ENCODE results near the gene ZDHHC12.
"Not testable (repeated sequence)": the region's sequence is repeated elsewhere in the genome, so short reads cannot be mapped to it uniquely, and the experiment has no call there.

ZDHHC12 gene

DNA sequence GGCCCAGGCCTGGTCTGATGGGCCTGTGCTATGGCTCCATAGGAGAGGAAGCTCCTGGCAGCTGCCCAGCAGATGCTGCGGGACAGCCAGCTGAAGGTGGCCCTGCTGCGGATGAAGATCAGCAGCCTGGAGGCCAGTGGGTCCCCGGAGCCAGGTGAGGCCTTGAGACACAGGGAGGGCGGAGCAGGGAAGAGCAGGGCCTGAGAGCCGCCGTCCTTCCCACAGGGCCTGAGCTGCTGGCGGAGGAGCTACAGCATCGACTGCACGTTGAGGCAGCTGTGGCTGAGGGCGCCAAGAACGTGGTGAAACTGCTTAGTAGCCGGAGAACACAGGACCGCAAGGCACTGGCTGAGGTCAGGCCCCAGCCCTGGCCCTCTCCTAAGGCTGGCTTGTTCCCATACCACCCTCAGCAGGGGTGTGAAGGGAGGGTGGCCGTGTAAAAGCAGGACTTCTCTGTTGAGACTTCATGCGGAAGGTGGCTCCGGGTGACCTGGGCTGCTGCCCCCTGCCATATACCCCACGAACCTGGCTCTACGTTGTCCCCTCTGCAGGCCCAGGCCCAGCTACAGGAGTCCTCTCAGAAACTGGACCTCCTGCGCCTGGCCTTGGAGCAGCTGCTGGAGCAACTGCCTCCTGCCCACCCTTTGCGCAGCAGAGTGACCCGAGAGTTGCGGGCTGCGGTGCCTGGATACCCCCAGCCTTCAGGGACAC is 17.1 kb downstream of the ZDHHC12 start:
- no peak for DNase-seq

DNA sequence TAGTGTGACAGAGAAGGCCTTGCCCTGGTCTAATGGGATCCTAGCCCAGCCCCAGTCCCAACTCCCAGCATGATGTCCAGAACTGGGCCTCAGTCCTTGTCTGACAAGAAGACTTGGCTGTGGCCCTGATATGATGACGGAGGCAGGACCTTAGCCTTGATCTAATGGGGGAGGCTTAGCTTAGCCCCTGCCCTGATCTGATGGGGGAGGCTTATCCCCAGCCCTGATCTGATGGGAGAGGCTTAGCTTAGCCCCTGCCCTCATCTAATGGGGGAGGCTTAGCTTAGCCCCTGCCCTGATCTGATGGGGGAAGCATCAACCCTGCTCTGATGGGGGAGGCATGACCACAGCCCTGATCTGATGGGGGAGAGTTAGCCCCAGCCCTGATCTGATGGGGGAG is 17.9 kb downstream of the ZDHHC12 start:
- DNase-seq = no peak

GRCh38 chr9:128705051-128705965 is 18.6 kb downstream of the ZDHHC12 start:
- DNase-seq = no peak

- DNase-seq = no peak
These were observed 19.6 kb downstream of the ZDHHC12 start for GRCh38 chr9:128704356-128704670.

DNA sequence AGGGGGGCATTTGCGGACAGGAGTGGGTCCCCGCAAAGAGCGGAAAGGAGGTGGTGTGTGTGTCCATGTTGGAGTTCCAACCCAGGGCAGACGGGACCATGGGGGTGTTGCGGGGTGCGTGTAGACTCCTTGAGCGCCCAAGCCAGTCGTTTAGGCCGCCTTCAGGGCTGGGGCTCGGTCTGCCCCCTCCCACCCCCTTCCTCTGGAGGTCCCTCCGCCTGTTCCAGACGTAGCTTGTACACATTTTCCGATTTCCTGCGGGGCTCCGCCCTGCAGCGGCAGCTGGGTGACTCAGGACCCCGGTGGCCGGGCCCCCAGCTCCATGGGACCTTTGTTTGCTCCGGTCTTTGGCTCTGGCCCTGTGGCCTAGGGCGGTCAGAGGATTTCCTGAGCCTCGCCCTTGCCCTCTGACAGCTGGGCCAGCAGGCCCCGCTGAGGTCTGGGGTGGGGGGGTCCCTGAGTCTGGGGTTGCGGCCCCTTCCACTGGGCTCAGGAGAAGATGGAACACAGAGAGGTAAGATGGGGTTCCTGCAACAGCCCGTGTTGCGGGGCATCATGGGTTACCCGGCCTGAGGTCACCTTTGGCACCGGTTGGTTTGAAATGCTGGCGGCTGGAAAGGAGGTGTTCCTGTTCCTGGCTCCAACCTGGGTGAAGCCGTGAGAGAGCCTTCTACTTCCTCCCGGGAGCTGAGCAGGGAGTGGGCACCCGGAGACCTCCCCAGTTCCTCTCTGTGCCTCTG is 20.1 kb downstream of the ZDHHC12 start:
- DNase-seq = no peak

DNA sequence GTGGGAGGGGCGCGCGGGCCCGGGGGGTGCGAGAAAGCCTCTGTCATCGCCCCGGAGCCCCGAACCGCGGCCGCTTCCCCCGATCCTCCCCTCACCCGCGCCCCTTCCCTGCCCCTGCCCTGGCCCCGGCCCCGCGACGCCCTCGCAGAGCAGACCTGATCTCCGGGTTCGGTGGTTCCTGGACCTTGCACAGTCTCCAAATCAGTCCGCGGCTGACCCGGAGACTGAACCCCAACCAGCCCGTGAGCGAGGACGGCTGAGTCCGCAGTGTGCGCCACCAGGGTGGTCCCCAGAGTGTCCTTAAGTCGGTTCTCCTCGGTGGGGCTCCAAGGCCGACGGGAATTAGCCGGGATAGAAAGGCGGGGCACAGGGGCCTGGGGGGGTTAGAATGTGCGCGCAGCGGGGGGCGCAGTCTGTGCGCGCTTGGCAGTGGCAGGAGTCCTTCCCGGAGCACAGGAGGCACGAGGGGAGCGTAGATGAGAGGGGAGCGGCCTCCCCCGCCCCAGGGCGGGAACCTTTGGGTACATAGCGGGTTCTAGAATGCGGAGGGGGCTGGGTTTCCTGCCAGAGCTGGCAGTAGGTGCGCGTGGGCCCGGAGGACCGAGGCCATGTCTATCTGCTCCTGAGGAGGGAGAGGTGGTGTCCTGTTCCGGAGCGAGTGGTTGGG is 20.8 kb downstream of the ZDHHC12 start:
- no peak for DNase-seq

- DNase-seq = peak; percentile 64
These were observed 21.4 kb downstream of the ZDHHC12 start, which contains the start of gene PKN3 for GRCh38 chr9:128702445-128702948. TSS of gene PKN3 (plus strand) at chr9:128702503. CDS start at chr9:128702916, 413 bp downstream.

GRCh38 chr9:128701227-128701854 is 22.6 kb downstream of the ZDHHC12 start:
- DNase-seq = no peak

DNA sequence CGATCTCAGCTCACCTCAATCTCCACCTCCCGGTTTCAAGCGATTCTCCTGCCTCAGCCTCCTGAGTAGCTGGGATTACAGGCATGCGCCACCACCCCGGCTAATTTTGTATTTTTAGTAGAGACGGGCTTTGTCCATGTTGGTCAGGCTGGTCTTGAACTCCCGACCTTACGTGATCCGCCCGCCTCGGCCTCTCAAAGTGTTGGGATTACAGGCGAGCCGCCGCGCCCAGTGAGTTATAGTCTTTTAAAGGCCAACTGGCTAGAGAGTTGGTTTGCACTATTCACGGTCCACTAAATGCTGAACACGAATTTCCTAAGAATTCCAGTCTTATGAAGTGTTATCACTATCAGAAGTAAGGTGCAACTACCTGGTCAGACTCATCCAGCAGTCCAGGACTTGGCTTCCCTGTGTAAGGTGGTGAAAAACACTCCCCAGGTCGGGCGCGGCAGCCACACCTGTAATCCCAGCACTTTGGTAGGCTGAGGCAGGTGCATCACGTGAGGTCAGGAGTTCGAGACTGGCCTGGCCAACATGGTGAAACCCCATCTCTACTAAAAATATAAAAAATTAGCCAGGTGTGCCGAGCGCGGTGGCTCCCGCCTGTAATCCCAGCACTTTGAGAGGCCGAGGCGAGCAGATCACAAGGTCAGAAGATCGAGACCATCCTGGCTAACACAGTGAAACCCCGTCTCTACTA is 24.7 kb downstream of the ZDHHC12 start:
- not testable (repeated sequence) for DNase-seq

DNA sequence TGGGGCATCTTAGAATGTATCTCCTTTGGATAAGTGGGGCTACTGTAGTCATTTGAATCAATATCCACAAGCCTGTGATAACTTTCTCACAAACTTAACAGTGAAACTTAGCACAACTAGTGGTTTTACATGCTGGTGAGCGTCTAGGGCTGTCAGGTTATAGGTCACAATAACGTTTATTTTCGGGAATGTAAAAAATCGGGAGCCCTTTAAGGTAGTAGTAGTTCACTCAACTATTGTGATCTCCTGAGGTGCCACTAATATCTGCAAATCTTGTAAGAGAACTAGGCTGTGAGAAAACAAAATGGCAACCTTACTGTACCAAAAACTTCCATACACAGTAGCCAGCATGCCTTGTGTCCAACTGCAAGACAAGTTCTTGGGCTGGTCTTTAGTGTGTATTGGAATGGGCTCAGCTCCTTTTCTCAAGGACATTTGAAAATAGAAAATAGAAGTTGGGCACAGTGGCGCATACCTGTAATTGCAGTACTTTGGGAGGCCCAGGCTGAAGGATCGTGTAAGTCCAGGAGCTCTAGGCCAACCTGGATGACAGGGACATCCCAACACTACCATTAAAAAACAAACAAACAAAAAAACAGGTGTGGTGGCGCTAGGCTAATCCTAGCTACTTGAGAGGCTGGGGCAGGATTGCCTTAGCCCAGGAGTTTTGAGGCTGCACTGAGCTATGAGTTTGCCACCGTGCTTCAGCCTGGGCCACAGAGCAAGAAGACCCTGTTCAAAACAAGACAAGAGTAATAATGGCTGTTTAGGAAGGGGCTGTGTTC is 26.8 kb downstream of the ZDHHC12 start:
- no peak for DNase-seq

DNA sequence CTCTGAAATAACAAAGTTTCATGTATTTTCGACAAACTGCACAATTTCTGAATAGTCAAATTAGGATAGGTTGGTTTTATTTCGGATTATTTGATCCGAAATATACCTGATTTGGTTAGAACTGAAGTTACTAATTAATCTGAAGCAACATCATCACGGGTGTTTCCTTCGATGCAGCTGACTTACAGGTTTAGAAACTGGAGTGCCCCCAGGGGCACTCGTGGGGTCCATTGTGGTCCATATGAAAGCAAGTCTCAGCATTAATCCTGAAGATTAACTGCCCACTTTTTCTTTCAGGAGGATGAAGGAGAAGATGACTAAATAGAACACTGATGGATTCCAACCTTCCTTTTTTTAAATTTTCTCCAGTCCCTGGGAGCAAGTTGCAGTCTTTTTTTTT is 29.6 kb downstream of the ZDHHC12 start:
- DNase-seq = no peak

GRCh38 chr9:128693738-128694137 is 30.2 kb downstream of the ZDHHC12 start:
- not testable (repeated sequence) for DNase-seq

- DNase-seq = no peak
These were observed 33.3 kb downstream of the ZDHHC12 start for GRCh38 chr9:128690684-128691034.

DNA sequence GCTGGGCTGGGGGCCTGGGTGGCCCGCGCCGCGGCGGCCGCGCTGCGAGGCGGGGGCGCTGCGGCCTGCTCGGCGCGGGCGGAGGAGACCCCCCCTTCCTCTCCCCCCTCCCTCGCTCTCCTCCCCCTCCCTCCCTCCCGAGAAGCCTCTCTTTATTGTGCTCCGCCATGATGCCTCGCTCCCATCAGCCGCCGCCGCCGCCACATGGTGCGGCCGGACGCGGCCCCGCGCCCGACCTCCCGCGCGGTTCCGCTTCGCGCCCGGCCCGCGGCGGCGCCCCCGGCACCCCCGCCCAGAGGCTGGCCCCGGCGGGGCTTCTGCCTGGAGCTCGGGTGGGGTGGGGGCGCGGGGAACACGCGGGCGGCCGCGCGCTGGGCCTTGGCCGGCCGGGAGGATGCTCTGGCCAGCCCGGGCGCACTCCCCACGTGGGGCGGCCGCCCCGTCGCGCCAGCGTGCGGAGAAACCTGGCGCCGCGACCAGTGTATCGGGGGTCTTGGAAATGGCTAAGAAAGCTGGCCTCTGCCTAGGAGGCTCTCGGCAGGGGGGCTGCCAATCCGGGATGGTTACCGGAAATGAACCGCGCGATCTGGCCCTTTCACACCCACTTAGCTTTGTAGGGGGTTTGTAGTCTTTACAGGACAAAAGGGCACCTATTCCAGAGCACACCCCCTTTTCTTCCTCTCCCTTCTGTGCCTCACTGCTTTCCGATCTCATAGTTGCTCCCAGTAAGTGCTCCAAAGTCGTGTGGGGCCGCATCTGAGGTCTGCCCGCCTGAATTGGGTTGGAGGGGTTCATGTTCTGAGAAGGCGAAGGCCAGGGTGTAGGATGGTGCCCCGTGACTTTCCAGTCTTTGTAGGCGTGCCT is 33.9 kb downstream of the ZDHHC12 start:
- no peak for DNase-seq

DNA sequence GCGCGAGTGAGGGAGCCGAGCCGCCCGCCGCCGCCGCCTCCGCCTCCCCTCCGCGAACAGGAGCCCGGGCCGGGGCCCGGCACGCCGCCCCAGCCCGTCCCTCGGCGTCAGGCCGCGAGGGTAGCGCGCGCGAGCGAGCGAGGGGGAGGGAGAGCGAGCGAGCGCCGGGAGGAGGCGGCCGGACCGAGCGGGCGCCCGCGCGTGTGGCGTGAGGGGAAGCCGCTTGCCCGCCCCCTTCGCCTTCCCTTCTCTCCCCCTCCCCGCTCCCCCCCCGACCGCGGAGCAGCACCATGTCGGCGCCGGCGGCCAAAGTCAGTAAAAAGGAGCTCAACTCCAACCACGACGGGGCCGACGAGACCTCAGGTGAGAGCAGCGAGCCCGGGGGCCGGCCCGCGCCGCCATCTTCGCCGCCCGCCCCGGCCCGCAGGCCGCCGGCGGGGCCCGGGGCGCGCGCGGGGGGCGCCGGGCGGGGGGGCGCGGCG is 34.6 kb downstream of the ZDHHC12 start:
- no peak for DNase-seq

DNA sequence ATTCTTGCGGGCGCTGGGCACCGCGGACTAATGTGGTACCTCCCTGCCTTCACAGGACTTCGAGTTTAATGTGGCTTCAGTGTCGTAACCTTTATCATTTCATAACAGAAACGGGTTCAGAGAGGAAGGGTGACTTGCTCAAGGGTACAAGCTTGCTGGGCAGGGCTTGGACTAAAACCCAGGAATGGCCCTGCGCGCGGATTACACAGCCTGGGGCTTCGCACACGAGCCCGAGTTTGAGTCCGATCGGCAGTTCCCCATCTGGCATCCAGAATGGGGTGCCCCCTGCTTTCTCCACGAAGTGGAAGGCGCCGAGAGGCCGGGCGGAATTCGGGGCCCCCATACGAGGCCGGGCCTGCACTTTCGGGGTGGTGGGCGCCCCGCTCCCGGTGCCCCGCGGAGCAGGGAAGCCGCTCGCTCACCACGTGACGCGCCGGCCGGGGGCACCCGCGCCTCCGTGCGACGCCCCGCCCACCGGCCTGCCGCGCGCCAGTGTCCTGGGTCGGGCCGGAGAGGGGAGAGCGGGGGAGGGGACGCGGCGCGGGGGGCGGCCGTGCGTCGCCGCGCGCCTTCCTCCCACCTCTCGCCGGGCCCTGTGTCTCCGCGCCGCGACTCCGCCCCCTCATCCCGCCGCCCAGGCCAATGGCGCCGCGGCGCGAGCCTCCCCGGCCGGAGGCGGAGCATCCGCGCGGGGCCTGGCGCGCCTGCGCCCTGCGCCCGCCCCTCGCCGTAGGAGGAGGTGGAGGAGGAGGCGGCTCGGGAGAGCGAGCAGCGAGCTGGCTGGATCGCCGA is 35.2 kb downstream of the ZDHHC12 start, which contains the start of gene SET:
Gene SET (plus strand): TSS at position 722 of the 792 bp plus-strand sequence. CDS start 361 bp downstream, outside the sequence.
- DNase-seq = peak; percentile 78

- DNase-seq = no peak
These were observed 36.5 kb downstream of the ZDHHC12 start for GRCh38 chr9:128687453-128687852.

DNA sequence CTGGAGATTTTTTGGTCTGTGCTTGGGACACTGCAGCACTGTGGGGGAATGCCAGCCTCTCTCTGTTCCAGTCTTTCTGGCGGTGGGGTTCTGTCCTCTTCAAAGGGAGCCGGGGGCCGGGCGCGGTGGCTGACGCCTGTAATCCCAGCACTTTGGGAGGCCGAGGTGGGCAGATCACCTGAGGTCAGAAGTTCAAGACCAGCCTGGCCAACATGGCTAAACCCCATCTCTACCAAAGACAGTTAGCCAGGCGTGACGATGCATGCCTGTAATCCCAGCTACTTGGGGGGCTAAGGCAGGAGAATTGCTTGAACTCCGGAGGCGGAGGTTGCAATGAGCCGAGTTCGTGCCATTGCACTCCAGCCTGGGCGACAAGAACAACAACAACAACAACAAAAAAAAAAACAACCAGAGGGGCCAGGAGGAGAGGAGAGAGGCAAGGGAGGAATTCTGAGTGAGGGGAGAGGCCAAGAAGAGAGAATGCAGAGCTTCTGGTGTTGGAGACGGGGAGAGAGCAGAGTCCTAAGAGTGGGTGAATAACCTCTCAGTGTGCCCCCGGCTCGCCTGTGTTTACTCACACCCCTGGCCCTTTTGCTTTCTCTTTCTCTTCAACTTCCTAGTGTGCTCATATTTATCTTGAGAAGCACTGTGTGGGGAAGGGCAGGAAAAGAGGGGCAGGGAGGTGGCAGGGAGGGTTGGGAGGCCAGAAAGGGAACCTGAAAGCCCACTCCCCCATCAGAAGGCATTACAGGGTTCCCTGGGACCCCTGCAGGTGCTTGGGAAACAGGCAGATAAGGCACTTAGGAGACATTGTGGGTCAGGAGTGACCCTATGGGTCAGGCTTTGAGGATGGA is 38.1 kb downstream of the ZDHHC12 start:
- no peak for DNase-seq
